Measurements from ENCODE around the gene CD164L2.

CD164L2 gene

DNA sequence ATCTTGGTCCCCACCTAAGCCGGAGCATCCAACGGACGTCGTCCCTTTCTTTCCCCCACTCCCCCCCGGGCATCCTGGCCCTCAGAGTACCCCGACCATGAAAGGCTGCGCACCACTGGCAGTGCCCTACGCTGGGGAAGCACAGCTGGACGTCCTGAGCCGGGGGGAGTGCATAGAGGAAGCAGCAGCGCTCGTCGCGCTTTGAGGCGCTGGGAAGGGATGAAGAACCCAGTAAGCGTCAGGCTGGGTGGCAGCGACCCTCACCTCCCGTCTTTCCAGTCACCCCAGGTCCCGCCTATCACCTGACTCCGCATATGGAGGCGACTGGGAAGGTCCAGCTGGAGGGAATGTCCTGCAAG lies 22.1 kb downstream of the CD164L2 start:
- DNase-seq, result no peak

DNA sequence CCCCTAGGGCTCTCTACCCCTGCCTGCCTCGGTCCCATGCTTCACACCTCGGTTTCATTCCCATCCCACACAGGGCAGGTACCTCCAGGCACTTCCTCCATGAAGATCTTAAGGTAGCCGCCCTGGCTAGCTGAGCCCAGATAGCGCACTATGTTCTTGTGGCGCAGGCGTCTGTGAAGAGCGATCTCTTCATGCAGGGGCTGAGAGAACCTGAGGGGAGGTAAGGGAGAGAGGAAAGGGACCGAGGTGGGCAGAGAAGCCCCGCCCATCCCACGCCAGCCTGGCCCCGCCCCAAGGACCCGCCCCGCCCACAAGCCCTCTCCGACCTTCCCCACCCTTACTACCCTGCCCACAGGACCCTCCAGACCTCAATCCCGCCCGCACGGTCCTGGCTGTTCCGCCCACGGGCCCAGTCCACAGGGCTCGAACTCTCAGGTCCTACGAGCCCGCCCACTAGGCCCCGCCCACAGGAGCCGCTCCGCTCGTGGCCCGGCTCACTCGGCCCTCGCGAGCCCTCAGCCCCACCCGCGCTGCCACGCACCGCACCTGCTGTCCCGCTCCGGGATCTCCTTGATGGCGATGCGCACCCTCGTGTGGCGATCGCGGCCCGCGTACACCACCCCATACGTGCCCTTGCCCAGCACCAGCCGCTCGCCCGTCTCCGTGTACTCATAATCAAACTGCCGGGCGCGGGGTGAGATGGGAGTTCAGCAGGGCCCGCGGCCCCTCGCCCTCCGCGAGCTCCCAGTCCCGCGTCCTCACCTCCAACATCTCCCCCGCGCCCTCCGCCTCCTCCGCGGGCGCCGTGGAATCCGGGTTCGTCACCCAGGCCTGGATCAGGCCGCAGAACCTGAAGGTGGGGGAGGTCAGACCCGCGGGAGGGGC lies 22.7 kb downstream of the CD164L2 start:
- DNase-seq, result peak; percentile 37 to 39

DNA sequence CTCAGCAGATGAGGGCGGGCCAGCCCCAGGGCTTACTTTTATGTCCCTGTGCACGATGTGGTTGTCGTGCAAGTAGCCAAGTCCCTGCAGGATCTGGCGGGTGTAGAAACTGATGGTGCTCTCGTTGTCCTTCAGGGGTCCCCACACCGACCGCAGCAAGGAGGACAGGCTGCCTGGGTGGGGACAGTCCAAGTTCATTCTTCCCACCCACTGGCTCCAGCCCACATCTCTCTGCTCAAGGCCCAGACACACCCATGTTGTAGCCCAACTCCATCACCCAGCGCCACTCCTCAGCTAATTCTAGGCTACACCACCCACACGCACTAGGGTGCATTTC lies 23.3 kb downstream of the CD164L2 start:
- no peak for DNase-seq

DNA sequence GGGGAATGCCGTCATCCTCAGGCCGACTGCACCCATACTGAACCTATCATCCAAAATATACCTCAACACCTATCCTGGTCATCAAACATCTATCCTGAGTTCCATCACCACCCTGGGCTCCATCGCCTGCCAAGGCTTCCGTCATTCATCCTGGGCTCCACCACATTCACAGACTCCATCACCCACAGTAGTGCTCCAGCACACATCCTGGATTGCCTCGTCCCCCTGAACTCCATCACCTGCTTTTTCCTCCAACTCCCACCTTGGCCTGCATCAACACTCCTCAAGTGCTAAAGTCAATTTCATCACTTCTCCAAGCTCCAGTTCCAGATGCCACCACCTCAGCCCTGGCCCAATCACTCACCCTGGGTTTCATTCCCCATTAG lies 24.2 kb downstream of the CD164L2 start:
- DNase-seq, result no peak

DNA sequence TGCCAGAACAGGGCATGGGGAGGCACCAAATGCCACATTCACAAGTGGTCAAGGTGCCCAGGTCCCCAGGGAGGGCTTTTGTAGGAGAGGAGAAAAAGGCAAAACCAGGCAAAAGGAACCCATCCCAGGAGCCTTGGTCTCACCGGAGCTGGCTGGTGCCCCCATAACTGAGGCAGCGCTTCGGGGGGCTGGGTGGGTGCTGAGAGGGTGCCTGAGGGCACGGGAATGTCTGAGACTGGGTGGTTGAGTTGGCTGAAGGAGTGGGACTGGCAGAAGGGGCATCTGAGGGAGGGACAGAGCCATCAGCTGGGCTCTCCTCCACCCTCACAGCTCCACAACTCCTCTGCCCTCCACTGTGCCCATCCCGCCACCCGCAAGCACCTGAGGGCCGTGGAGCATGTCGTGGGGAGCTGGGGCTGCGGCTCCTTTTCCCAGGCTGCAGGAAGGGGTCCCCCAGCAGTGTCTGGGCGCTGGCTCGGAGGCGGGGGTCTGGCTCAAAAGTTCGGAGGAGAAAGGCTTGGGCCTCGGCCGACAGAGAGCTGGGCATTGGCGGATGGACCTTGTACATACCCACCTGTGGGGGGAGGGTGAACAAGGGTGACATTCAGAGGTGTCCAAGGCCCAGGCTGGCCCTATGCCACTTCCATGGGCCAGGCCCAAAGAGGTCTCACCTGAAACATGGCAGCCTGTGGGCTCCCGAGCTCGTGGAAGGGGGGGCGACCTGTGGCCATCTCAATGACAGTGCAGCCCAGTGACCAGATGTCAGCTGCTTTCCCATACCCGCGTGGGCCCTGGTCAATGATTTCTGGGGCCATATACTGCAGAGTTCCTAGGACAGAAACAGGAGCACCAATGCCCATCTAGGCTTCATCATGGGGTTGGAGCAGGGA lies 24.9 kb downstream of the CD164L2 start:
- DNase-seq, result no peak

DNA sequence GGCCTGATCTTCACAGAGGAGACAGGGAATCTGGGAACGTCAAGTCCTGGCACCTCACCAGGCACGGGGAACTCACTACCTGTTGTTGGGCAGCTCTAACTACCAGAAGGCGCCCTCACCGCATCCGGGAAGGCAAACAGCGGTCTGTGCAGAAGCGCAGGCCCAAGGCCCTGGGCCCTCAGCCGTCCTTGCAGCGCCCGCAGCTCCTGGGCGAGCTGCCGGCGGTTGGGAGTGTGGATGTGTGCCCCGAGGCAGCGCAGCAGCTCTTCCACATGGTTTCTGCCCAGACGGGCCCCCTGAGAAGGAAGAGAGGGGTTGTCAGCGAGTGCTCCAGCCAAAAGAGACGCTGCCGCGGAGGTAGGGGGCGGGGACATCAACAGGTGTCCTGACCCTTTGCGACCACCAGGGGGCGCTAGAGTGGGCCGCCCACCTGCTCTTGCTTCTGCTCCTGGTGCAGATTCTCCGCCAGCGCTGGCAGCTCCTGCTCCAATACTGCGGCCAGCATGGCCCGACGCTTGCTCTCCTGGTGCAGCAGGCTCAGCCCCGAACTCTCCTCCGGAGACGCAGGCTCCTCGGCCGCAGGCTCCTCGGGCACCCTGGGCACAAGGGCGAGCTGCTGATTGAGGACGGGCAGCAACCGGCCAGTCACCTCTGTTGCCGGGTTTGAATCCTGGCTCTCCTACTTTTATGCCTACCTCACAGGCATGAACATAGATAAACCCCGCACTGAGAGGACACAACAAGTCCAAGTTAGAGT lies 25.7 kb downstream of the CD164L2 start:
- peak; percentile 74 to 76 for DNase-seq

DNA sequence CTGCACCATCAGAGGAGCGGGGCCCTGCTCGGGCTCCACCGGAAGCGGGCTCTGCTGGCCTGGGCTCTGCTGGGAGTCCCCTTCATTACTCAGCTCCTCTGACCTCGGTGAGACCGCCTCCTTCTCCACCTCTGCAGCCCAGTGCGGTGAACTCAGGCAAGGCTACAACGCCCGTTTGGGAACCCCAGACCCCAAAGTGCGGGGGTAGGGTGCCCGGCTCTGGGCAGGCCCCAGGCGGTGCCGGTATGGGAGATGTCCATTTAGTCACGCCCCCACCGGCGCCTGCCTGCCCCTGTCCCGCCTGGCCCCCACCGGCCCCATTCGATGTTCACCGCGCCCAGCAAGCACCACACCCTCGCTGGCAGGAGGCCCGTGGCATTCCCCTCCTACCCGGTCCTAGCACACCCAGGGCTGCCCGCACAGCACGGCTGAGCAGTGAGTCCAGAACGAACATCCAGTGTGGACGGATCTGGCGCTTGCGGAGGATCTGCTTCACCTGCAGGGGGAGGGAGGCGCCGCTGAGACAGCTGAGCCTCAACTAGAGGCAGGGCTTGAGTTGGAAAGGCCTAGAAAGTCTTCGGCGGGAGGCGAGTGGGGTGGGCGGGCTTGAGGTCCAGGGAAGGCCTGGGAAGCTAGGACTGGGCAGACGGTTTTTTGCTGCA lies 26.4 kb downstream of the CD164L2 start:
- peak; percentile 38 to 39 for DNase-seq

DNA sequence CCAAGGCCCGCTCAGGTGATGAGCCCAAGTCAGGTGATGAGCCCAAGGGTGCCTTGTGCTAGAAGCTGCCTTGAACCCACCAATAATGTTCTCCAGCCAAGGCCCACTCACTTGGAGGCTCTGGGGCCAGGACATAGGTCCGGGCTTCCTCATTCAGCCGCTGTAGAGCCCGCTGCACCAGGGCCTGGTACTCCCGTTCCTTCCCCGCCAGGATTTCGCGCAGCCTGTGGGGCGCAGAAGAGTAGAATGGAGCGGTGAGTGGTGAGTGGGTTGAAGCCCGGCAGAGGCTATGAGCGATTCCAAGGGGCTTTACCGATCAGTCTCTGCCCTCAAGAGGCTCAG lies 26.9 kb downstream of the CD164L2 start:
- no peak for DNase-seq

DNA sequence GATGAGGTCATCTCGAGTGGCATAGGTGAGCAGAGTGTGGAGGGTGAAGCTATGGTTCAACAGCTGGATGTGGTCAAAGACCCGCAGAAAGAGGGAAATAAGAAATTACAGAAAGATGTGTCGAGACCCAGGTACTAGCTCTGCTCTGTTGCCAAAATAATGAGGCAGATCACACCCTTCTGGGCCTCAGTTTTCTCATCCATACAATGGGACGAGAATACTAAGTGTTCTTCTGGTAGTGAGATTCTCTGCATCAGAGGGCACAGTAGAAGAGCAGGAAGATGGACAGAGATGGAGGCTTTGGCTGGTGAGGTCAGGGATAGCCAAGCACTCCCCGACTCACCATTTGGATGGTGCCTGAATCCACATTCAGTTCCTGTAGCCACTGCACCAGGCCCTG lies 27.4 kb downstream of the CD164L2 start:
- no peak for DNase-seq

DNA sequence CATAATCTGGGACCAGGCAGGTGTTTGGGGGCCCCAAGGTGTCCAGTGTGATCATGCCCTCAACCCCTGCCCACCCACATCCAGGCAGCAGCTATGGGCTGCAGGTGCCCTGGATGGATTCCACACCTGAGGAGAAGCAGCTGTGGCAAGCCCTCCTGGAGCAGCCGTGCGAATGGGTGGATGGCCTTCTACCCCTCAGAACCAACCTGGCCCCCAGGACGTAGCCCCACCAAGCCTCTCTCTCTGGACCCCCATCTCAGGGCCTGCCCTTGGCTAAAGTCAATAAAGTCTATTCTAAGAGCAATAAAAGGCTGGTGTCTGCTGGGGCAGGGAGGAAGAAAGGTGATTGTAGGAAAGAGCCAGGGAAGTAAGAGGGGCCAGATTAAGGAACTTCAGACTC lies 29.5 kb downstream of the CD164L2 start:
- DNase-seq, result no peak

DNA sequence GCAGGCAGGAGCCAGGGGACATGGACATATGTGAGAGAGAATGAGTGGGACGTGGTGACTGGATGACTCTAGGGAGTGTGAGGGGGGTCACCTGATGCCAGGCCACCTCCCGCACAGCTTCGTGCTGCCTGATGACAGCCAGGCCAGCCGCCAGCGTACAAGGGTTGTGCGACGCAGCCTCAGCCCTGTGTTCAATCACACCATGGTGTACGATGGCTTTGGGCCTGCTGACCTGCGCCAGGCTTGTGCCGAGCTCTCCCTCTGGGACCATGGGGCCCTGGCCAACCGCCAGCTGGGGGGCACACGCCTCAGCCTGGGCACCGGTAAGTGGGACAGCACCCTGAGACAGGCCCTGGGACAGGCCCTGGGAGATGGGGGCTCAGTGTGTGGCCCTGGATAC lies 30.0 kb downstream of the CD164L2 start:
- DNase-seq, result no peak

DNA sequence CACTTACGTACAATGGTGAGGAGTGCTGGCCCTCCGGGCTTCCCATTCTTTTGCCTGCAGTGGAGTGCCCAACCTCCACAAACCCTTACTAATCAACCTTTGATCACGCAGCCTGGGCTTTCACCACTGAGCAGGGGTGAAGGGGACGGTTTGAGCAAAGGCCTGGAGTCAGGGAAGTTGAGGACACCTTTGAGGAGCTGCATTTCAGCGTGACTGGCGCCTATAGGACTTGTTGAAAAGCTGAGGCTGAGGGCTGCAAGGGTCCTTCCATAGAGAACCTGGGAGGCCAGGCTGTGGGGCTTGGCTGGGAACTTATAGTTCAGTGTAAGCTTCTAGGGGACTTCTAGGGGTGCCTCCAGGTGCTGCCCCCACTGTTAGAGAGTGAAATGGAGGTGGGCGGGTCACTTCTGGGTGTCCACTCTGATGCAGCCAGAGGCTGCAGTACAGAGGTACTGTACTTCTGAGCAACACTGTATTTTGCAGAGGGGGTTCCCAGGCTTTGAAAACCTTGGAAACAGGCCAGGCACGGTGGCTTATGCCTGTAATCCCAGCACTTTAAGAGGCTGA lies 31.5 kb downstream of the CD164L2 start:
- no peak for DNase-seq

DNA sequence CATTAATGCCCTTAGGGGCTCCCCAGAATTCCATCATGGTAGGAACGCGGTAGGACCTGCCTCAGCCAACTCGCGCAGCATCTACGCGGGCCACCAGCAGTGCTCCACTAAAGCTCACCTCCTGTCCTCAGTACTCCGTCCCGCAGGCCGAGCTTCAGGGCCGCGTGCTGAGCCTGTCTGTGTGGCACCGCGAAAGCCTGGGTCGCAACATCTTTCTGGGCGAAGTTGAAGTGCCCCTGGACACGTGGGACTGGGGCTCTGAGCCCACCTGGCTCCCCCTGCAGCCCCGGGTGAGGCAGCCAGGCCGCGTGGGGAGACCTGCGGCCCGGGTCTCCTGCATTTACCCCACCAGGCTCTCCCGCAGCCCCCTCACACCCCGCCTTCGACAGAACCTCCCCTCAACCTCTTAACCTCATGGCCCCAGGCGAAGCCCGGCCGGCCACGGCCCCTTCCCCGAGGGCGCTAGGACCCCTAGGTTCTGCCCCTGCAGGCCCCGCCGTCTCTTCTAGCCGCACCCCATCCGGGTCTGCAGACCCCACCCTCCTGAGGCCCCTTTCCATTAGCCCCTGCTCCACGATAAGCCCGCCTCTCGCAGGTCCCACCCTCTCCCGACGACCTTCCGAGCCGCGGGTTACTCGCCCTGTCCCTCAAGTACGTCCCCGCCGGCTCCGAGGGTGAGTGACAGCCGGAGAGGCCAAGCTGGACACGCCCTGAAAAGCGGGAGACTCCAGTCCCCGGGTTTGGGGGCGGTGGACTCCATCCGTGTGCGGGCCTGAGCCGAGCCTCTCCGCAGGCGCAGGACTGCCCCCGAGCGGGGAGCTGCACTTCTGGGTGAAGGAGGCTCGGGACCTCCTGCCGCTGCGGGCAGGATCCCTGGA lies 32.2 kb downstream of the CD164L2 start:
- no peak for DNase-seq

DNA sequence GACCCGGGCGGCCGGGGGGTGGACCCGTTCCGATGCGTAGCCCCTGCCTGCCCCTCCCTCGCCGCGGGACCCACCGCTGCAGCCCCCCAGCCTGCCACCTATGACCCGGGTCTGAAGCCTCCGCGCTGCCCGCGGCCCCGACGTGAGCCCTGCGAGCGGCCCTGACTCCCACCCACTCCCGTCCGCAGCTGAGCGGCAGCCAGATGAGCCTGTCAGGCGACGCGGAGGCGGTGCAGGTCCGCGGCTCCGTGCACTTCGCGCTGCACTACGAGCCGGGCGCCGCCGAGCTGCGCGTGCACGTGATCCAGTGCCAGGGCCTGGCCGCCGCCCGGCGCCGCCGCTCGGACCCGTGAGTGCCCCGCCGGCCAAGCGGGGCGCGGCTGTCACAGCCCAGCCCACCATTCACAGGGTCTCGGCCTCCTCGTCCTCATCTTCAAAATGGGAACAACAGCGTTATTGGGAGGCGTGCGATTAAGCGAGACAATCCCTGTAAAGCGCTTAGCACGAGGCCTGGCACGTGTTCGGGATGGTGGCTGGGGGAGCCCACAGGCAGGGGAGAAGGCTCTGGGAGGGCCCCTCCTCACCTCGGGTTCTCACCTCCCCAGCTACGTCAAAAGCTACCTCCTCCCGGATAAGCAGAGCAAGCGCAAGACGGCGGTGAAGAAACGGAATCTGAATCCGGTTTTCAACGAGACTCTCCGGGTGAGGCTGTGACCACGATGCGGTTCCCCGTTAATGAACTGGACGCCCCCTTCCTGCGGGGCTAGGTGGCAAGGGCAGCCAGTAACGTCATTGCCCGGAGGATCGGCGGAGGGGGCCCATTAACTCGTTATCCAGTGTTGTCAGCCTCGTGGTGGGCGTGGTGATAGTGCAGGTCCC lies 33.1 kb downstream of the CD164L2 start:
- DNase-seq, result no peak

DNA sequence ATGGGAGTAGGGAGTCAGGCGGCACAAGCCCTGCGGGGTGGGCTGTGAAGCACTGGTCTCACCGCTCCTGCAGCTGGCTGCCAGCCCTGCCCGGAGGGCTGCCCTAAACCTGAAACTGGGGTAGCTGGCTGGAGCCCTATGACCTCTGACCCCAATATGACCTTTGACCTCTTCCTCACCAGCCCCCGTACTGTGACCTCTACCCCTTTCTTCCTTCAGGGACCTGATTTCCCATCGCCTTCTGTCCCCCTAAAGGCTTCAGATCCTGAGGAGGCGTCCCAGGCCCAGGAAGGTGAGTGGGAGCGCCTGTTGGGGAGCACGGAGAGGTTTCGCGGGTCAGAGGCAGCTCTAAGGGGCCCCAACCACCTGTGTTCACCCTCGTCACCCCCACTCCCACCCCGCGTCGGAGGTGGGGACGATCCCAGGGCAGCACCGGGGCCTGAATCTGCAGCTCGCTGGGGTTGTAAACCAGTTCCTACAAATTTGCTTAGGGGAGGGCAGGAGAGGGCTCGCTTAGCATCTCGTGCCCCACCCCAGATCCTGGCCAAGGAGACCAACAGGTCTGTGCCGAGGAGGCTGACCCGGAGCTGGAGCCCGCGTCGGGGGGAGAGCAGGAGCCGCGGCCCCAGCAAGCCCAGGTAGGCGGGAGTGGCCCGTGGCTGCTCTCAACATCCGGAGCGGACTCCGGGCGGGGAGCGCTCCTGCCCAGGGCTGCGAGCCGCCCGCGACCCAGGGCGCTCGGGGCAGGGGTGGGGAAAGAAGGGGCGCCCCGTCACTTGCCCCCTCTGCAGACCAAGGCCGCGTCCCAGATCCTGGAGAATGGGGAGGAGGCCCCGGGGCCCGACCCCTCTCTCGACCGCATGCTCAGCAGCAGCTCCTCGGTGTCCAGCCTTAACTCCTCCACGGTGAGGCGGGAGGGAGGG lies 34.0 kb downstream of the CD164L2 start:
- DNase-seq, result peak in 1 of 2 experiments; percentile 27

DNA sequence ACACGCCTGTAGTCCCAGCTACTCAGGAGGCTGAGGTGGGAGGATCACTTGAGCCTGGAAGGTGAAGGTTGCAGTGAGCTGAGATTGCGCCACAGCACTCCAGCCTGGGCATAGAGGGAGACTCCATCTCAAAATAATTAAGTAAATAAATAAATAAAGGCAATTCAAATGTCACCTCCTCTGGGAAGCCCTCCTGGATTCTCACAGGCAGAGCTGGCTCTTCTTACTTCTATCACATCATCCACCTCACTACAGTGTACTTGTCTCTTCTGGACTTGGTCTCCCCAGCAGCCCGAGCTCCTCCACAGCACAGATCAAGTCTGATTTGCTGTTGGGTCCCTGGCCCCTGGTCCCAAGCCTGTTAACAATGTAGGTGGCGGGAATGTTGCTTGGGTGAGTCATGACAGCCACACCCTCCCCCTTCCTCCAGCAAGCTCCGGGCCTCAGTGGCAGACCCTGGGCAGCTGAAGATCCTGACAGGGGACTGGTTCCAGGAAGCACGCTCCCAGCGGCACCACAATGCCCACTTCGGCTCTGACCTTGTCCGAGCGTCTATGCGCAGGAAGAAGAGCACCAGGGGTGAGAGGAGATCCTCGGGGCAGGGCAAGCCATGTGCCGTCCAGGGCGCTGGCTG lies 36.0 kb downstream of the CD164L2 start:
- DNase-seq, result no peak

DNA sequence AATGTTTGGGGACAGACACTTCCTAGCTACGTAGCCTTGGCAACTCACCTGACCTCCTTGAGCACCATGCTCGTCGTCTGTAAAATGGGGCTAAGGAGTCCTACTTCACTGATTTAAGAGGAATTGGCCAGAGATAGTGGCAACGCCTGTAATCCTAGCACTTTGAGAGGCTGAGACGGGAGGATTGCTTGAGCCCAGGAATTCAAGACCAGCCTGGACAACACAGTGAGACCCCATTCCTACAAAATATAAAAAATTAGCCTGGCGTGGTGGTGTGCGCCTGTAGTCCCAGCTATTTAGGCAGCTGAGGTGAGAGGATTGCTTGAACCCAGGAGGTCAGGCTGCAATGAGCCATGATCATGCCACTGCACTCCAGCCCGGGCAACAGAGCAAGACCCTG lies 36.8 kb downstream of the CD164L2 start:
- DNase-seq, result no peak

DNA sequence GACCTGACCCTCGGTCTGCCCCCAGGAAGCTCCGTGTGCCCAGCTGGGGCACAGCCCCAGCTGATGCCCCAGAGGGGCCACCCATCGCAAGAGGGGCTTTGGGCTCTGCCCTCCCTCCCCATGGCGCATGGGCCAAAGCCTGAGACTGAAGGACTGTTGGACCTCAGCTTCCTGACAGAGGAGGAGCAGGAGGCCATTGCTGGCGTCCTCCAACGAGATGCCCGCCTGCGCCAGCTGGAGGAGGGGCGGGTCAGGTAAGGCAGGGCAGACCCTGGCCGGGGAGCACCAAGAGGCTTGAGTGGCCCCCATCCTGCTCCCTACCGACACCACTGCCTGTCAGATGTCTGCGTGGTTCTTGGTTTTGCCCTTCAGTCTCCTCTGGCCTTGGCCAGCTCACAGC lies 37.9 kb downstream of the CD164L2 start:
- DNase-seq, result no peak

DNA sequence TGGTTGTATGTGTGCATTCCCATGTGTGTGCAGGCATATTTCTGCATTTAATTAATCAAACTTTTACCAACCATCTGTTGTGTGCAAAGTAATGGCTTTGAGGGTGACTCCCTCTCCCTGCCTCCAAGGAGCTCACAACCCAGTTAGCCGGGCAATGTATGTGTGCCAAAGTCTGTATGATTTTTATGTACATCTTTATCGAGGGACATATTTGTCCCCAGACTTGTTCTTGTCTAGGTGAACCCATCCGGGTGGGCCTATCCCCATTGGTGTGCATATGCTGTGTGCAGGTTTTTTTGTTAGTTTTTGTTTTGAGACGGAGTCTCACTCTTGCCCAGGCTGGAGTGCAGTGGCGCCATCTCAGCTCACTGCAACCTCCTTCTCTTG lies 39.5 kb downstream of the CD164L2 start:
- DNase-seq, result no peak

Data from stimulated activated CD4-positive, alpha-beta T cell treated with anti-CD3 and anti-CD28 coated beads, Interleukin-4, amount 100 ng/mL, for 4 hours (primary cell).